PFSK-1 (cell line): ENCODE measurements around the gene NOTCH4.
A peak's percentile ranks its signal among the peaks of the same experiment; 100 is the strongest.

Experiments
- FOXP2 ChIP-seq: optimal IDR thresholded peaks from 2 replicates; pipeline ENCODE3; 2011; ENCODE audit warnings: borderline replicate concordance, control low read depth, inconsistent platforms; ENCODE audit not compliant: insufficient read depth; ENCODE audit errors: extremely low read length, extremely low read depth
- POLR2AphosphoS5 ChIP-seq: IDR thresholded peaks from 2 replicates; pipeline ENCODE4 v1.6.1; 2012; ENCODE audit warnings: low read depth, mild to moderate bottlenecking, control low read depth, low read length, moderate library complexity
- SIN3A ChIP-seq: IDR thresholded peaks from 2 replicates; pipeline ENCODE4 v1.6.1; 2012; ENCODE audit warnings: mild to moderate bottlenecking, low read length, moderate library complexity, borderline replicate concordance; ENCODE audit not compliant: insufficient read depth
- TAF1 ChIP-seq: IDR thresholded peaks from 2 replicates; pipeline ENCODE4 v1.6.1; 2012; ENCODE audit warnings: low read length, control low read depth, borderline replicate concordance; ENCODE audit not compliant: insufficient read depth
- TF ChIP-seq, protein P1 (sequence below), 2 experiments: IDR thresholded peaks; 2 replicates each; pipeline versions ENCODE4 v1.6.1 to v1.8.0; 2011 to 2012; ENCODE audit warnings: low read depth in 2 of 2, low read length in 2 of 2, control low read depth in 1 of 2, inconsistent platforms in 1 of 2, mild to moderate bottlenecking in 1 of 2, moderate library complexity in 1 of 2; ENCODE audit not compliant: insufficient read depth in 1 of 2

NOTCH4 gene

DNA sequence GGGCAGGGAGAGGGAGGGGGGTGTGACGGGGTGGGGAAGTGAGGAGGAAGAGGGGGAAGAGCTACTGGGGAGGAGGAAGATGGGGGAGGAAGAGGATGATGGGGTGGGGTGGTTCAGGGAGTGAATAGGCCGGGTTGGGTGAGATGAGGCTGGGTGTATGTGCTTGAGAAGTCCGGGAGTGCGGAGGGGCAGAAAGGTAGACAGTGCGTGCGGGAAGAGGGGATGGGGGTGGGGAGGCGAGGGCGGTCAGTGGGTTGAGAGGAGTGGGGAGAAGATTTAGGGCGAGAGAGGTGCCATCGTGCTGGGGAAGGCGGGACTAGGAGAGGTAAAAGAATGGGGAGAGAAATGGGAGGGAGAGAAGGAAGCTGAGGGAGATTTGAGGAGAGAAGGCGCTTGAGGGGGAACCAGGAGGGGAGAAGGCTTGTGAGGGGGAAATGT is 30.9 kb upstream of the NOTCH4 start:
- TF ChIP-seq FOXP2 (no peak), TAF1 (no peak)
- TF ChIP-seq, protein P1, sequence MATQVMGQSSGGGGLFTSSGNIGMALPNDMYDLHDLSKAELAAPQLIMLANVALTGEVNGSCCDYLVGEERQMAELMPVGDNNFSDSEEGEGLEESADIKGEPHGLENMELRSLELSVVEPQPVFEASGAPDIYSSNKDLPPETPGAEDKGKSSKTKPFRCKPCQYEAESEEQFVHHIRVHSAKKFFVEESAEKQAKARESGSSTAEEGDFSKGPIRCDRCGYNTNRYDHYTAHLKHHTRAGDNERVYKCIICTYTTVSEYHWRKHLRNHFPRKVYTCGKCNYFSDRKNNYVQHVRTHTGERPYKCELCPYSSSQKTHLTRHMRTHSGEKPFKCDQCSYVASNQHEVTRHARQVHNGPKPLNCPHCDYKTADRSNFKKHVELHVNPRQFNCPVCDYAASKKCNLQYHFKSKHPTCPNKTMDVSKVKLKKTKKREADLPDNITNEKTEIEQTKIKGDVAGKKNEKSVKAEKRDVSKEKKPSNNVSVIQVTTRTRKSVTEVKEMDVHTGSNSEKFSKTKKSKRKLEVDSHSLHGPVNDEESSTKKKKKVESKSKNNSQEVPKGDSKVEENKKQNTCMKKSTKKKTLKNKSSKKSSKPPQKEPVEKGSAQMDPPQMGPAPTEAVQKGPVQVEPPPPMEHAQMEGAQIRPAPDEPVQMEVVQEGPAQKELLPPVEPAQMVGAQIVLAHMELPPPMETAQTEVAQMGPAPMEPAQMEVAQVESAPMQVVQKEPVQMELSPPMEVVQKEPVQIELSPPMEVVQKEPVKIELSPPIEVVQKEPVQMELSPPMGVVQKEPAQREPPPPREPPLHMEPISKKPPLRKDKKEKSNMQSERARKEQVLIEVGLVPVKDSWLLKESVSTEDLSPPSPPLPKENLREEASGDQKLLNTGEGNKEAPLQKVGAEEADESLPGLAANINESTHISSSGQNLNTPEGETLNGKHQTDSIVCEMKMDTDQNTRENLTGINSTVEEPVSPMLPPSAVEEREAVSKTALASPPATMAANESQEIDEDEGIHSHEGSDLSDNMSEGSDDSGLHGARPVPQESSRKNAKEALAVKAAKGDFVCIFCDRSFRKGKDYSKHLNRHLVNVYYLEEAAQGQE (IDR thresholded peaks at IDR 0.05; ENCODE audit: insufficient read depth in 1 of 2, low read depth in 2 of 2, low read length in 2 of 2): no peak

DNA sequence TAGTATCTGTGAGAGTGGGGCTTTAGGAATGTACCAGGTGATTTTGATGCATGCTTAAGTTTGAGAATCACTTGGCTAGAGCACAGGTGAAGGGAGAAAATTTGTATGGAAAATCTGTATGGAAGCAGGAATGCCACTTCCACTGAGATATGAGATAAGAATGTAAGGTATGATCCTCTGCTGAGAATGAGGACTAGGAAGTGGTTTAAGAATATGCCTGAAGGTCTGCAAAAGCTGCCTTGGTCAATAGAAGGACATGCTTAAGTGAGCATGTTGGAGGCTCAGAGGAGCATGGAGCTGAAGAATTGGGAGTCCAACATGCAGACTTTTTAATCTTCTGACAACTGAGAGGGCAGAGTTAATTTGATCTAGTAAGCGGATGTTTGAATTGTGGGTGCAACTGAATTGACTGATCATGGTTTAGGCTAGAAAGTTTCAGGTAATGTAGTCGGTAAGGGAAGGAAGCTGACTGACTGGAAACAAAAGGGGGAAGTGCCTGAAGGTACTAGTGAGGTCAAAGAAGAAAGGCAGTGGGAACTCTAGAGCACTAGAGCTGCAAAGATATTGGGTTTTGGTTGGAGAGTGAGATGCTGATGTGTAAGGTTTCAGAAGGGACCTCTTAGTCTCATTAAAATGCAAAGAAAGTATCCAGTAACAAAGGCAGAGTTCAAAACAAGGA is 28.6 kb upstream of the NOTCH4 start:
- no peak for TF ChIP-seq TAF1
- no peak for TF ChIP-seq FOXP2
- no peak for TF ChIP-seq POLR2AphosphoS5
- TF ChIP-seq, protein P1 (IDR thresholded peaks at IDR 0.05; ENCODE audit: insufficient read depth in 1 of 2, low read depth in 2 of 2, low read length in 2 of 2): no peak
- no peak for TF ChIP-seq SIN3A

DNA sequence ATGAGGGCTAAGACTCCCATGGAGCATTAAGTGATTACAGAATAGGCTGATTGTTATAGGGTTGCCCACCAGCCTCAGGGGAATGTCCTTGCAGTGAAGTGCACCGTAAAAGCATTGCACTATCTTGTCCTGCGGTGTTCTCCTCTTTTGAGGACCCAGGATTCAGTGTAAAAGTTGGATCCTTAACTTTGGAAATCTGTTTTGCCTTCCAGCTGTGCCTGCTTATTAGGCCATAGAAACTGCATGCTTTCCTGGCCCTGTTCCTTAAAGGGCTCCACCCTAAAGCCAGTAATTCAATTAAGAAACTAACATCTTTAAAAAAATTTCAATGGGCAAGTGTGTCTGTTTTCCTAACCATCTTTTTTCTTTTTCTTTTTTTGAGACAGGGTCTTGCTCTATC is 25.4 kb upstream of the NOTCH4 start:
- no peak for TF ChIP-seq SIN3A
- TF ChIP-seq TAF1: no peak
- TF ChIP-seq POLR2AphosphoS5: no peak
- TF ChIP-seq, protein P1 (IDR thresholded peaks at IDR 0.05; ENCODE audit: insufficient read depth in 1 of 2, low read depth in 2 of 2, low read length in 2 of 2): no peak
- no peak for TF ChIP-seq FOXP2

DNA sequence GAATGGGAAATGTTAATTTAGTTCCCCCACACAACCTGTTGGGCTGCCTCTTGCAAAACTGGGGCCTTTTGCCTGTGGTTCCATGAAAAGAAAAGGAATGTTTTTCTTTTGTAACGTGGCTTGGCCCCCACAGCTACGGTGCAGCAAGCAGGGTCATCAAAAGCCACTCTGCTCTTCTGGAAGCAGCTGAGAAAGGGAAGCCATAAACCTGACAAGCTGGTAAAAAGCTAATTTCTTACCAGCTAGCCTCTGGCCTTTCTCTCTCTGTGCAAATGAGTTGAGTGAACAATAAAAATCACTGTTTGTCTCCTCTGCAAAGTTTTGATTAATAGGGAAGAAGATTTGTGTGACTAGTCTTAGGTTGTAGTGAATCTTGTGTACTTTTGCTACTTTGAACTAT is 23.5 kb upstream of the NOTCH4 start:
- TF ChIP-seq POLR2AphosphoS5 (no peak), SIN3A (no peak), FOXP2 (no peak), TAF1 (no peak)
- TF ChIP-seq, protein P1 (IDR thresholded peaks at IDR 0.05; ENCODE audit: insufficient read depth in 1 of 2, low read depth in 2 of 2, low read length in 2 of 2): no peak

DNA sequence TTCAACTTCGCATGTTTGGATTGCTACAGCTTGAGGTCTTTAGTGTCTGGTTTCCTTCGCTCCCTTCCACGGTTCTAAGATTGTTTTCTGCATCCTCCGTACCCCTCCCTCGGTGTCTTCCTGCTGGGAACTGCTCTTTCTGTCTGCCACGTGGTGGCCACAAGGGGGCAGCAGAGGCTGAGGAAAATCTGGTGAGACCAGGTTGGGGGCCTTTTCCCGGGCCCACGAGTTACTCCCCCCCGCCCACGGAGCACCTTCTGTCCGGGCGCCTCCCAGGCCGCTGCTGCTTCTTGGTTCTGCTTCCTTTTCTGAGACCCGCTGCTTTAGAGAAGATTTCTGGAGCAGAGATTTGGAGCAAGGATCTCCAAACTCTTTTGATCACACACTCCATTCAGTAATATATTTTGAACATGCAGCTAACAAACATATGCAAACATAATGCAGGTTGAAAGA is 21.1 kb upstream of the NOTCH4 start:
- TF ChIP-seq POLR2AphosphoS5: no peak
- no peak for TF ChIP-seq SIN3A
- TF ChIP-seq FOXP2: peak; percentile 40
